ENCODE results near the gene HS3ST1. TPM values are rescaled to one million over a fixed set of nuclear protein-coding genes. Genes with fewer than 3 reads are reported as not detected.

The HS3ST1 gene
- total RNA-seq, 1 experiment from 2014 or later, result not detected

DNA sequence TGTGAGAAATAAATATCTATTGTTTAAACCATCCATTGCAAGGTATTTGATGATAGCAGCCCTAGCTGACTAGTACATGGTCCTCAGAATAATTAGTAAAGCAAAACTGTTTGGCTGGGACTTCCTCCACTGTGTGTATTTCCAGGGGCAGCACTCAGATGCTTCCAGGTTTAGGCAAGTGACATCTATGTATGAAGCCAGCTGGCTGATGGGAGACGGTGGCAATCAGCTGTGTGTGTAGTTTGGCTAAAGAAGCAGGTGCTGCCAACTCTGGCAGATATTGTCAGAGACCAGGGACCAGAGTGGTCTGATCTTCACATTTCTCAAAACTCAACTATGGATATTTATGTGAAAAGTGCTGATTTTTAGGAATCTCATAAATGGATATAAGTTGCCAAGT lies 19.1 kb downstream of the HS3ST1 start:
- no peak for TF ChIP-seq EZH2 (IDR thresholded peaks at IDR 0.05; ENCODE audit: borderline replicate concordance, low read depth, low read length, poor library complexity, severe bottlenecking)
- TF ChIP-seq, protein P1, sequence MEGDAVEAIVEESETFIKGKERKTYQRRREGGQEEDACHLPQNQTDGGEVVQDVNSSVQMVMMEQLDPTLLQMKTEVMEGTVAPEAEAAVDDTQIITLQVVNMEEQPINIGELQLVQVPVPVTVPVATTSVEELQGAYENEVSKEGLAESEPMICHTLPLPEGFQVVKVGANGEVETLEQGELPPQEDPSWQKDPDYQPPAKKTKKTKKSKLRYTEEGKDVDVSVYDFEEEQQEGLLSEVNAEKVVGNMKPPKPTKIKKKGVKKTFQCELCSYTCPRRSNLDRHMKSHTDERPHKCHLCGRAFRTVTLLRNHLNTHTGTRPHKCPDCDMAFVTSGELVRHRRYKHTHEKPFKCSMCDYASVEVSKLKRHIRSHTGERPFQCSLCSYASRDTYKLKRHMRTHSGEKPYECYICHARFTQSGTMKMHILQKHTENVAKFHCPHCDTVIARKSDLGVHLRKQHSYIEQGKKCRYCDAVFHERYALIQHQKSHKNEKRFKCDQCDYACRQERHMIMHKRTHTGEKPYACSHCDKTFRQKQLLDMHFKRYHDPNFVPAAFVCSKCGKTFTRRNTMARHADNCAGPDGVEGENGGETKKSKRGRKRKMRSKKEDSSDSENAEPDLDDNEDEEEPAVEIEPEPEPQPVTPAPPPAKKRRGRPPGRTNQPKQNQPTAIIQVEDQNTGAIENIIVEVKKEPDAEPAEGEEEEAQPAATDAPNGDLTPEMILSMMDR (conservative IDR thresholded peaks at IDR 0.05; ENCODE audit: low read depth, low read length), result no peak
- POLR2A ChIA-PET (ENCODE audit: low non-redundant PET), result no interaction called here
- BruUV-seq (replicated peaks), result no TSS peak
- Histone ChIP-seq H3K27ac (ENCODE audit: low read depth, low read length, poor library complexity, severe bottlenecking) (no peak overlapping the region), H3K4me1 (ENCODE audit: insufficient read depth, low read length, poor library complexity, severe bottlenecking) (no peaks in the 10 kb centered on the region), H3K36me3 (ENCODE audit: insufficient read depth, low read length, poor library complexity, severe bottlenecking) (no peaks in the 10 kb centered on the region), H3K9me3 (ENCODE audit: low read depth, low read length, poor library complexity, severe bottlenecking) (peaks cover 30% of the 10 kb centered on the region), H3K27me3 (replicated peaks; ENCODE audit: insufficient read depth, low read depth, low read length, poor library complexity) (no peaks in the 10 kb centered on the region), H3K4me3 (ENCODE audit: low read depth, low read length, poor library complexity, severe bottlenecking) (no peak overlapping the region)
- CTCF ChIA-PET, result no interaction called here
- no peak for DNase-seq (ENCODE audit: low spot score)
- intact Hi-C loops (cut with micrococcal nuclease; ENCODE audit: unreplicated experiment), result no loop called here

DNA sequence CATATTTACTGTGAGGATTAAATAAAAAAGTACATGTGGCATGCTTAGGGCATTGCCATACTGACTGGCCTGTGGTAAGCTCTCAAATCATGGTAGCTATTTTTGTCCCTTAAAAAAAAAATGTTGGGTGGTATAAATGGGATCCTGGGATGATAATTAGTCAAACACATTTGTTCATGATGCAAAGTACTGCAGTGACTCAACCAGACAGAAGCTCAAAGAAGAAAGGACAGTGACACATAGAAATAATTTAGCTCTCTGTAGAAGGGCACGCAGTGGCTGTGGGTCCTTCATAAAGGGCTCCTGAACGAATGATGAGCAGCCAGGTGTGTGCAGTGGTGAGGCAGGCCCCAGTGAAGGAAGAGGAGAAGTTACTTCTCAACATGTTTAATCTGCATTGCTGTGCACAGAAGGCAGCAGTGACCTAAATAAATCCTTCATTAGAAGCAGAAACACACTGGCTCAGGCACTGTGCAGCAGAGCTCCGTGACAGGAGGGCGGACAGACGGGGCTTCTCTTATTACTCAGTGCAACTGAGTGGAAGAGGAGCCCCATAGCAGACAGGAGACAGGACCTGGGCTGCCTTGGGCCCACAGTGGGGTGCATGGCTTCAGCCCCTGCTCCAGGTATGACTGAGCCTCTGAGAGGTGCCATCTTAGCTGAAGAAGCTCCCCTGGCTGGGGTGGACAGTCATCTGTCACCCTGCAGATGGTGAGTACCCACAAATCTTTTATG lies 20.3 kb downstream of the HS3ST1 start:
- intact Hi-C loops (cut with micrococcal nuclease; ENCODE audit: unreplicated experiment), result no loop called here
- BruUV-seq (replicated peaks), result no TSS peak
- CTCF ChIA-PET, result no interaction called here
- H3K4me3 ChIP-seq (ENCODE audit: low read depth, low read length, poor library complexity, severe bottlenecking), result no peak overlapping the region
- no peak for DNase-seq (ENCODE audit: low spot score)
- peaks cover 23% of the 10 kb centered on the region for H3K9me3 ChIP-seq (ENCODE audit: low read depth, low read length, poor library complexity, severe bottlenecking)
- no peaks in the 10 kb centered on the region for H3K4me1 ChIP-seq (ENCODE audit: insufficient read depth, low read length, poor library complexity, severe bottlenecking)
- no peaks in the 10 kb centered on the region for H3K27me3 ChIP-seq (replicated peaks; ENCODE audit: insufficient read depth, low read depth, low read length, poor library complexity)
- TF ChIP-seq EZH2 (IDR thresholded peaks at IDR 0.05; ENCODE audit: borderline replicate concordance, low read depth, low read length, poor library complexity, severe bottlenecking), result no peak
- TF ChIP-seq, protein P1 (conservative IDR thresholded peaks at IDR 0.05; ENCODE audit: low read depth, low read length), result no peak
- no peaks in the 10 kb centered on the region for H3K36me3 ChIP-seq (ENCODE audit: insufficient read depth, low read length, poor library complexity, severe bottlenecking)
- H3K27ac ChIP-seq (ENCODE audit: low read depth, low read length, poor library complexity, severe bottlenecking), result no peak overlapping the region
- POLR2A ChIA-PET (ENCODE audit: low non-redundant PET), result no interaction called here

DNA sequence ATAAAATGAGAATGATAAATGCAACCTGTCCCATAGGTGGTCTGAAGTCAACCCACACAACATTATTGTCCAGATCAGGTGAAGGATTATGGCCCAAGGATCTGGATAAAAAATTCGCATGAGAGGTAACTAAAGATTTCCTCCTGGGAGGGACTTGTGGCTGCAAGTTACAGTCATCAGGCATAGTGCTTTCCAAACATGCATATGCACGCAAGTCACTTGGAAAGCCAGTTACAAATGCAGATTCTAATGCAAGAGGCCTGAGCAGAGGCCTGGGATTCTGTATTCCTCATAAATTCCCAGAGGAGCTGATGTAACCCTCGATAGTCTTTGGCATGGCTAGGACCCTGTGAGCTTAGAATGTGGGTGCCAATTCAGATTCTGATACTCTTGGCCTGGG lies 21.1 kb downstream of the HS3ST1 start:
- H3K9me3 ChIP-seq (ENCODE audit: low read depth, low read length, poor library complexity, severe bottlenecking), result peaks cover 22% of the 10 kb centered on the region
- no peak overlapping the region for H3K4me3 ChIP-seq (ENCODE audit: low read depth, low read length, poor library complexity, severe bottlenecking)
- H3K27ac ChIP-seq (ENCODE audit: low read depth, low read length, poor library complexity, severe bottlenecking), result no peak overlapping the region
- BruUV-seq (replicated peaks), result no TSS peak
- POLR2A ChIA-PET (ENCODE audit: low non-redundant PET), result no interaction called here
- no peaks in the 10 kb centered on the region for H3K27me3 ChIP-seq (replicated peaks; ENCODE audit: insufficient read depth, low read depth, low read length, poor library complexity)
- no peak for DNase-seq (ENCODE audit: low spot score)
- TF ChIP-seq, protein P1 (conservative IDR thresholded peaks at IDR 0.05; ENCODE audit: low read depth, low read length), result no peak
- TF ChIP-seq EZH2 (IDR thresholded peaks at IDR 0.05; ENCODE audit: borderline replicate concordance, low read depth, low read length, poor library complexity, severe bottlenecking), result no peak
- no peaks in the 10 kb centered on the region for H3K36me3 ChIP-seq (ENCODE audit: insufficient read depth, low read length, poor library complexity, severe bottlenecking)
- H3K4me1 ChIP-seq (ENCODE audit: insufficient read depth, low read length, poor library complexity, severe bottlenecking), result no peaks in the 10 kb centered on the region
- intact Hi-C loops (cut with micrococcal nuclease; ENCODE audit: unreplicated experiment), result no loop called here
- CTCF ChIA-PET, result no interaction called here

Data from A673 (cell line).